OCI-LY1 (cell line): ENCODE results near the gene MAIP1.

Experiments used
- H2AFZ ChIP-seq: fragments of 200-600 bp; sonication (generic), shearing (Covaris generic); 2 replicates; pipeline ENCODE4 v1.6.0; 2014; ENCODE audit warnings: antibody characterized with exemption, mild to moderate bottlenecking, low read length
- H3F3A ChIP-seq: fragments of 200-600 bp; sonication (generic), shearing (Covaris generic); 2 replicates; pipeline ENCODE4 v1.6.0; 2014; ENCODE audit warnings: mild to moderate bottlenecking, antibody characterized with exemption, low read length, moderate library complexity; ENCODE audit not compliant: insufficient read depth
- H3K27ac ChIP-seq: fragments of 200-600 bp; sonication (generic); 2 replicates; pipeline ENCODE4 v1.5.1; 2014; ENCODE audit warnings: low read length, mixed run types, mild to moderate bottlenecking, low read depth; ENCODE audit not compliant: poor library complexity, severe bottlenecking
- H3K27me3 ChIP-seq: fragments of 200-600 bp; sonication (generic); 2 replicates; pipeline ENCODE4 v1.6.0; 2014; ENCODE audit warnings: antibody characterized with exemption, mild to moderate bottlenecking, low read length, moderate library complexity; ENCODE audit not compliant: insufficient read depth
- H3K36me3 ChIP-seq: fragments of 200-600 bp; sonication (generic); 2 replicates; pipeline ENCODE4 v1.6.1; 2014; ENCODE audit warnings: mild to moderate bottlenecking, antibody characterized with exemption, low read length, moderate library complexity, mixed read lengths; ENCODE audit not compliant: insufficient read depth
- H3K4me1 ChIP-seq: fragments of 200-600 bp; sonication (generic); 2 replicates; pipeline ENCODE4 v1.5.1; 2014; ENCODE audit warnings: mild to moderate bottlenecking, low read length, moderate library complexity; ENCODE audit not compliant: insufficient read depth, severe bottlenecking
- H3K4me2 ChIP-seq: fragments of 200-600 bp; sonication (generic), shearing (Covaris generic); 2 replicates; pipeline ENCODE4 v1.6.1; 2014; ENCODE audit warnings: low read length
- H3K4me3 ChIP-seq: fragments of 200-600 bp; sonication (generic); 2 replicates; pipeline ENCODE4 v1.5.1; 2014; ENCODE audit warnings: low read length, low read depth, mild to moderate bottlenecking, mixed read lengths; ENCODE audit not compliant: poor library complexity, severe bottlenecking
- H3K79me2 ChIP-seq: fragments of 200-600 bp; shearing (Covaris generic); 2 replicates; pipeline ENCODE4 v1.6.1; 2016; ENCODE audit warnings: mixed run types, low read length, mixed read lengths; ENCODE audit not compliant: insufficient read depth
- H3K9ac ChIP-seq: fragments of 200-600 bp; sonication (generic), shearing (Covaris generic); 2 replicates; pipeline ENCODE4 v1.6.1; 2014; ENCODE audit warnings: mild to moderate bottlenecking, low read length, mixed read lengths
- H3K9me2 ChIP-seq: fragments of 200-600 bp; sonication (generic), shearing (Covaris generic); 2 replicates; pipeline ENCODE4 v1.6.1; 2014; ENCODE audit warnings: low read depth, mild to moderate bottlenecking, low read length, mixed read lengths
- H3K9me3 ChIP-seq: fragments of 200-600 bp; shearing (Covaris generic); 2 replicates; pipeline ENCODE4 v1.6.1; 2014; ENCODE audit warnings: low read length, mixed read lengths
- H4K20me1 ChIP-seq: fragments of 200-600 bp; sonication (generic), shearing (Covaris generic); 2 replicates; pipeline ENCODE4 v1.6.0; 2016; ENCODE audit warnings: mild to moderate bottlenecking, low read length; ENCODE audit not compliant: insufficient read depth
- EZH2 ChIP-seq: fragments of 200-600 bp; sonication (generic), shearing (Covaris generic); IDR thresholded peaks from 2 replicates; pipeline ENCODE4 v1.8.0; 2017; ENCODE audit warnings: borderline replicate concordance, mixed run types, mild to moderate bottlenecking, antibody characterized with exemption, low read length, moderate library complexity, mixed read lengths
- TF ChIP-seq, protein P1 (sequence below): fragments of 200-600 bp; sonication (generic), shearing (Covaris generic); IDR thresholded peaks from 2 replicates; pipeline ENCODE4 v1.5.1; 2017; ENCODE audit warnings: mild to moderate bottlenecking, antibody characterized with exemption, low read length, moderate library complexity, mixed read lengths

The MAIP1 gene

DNA sequence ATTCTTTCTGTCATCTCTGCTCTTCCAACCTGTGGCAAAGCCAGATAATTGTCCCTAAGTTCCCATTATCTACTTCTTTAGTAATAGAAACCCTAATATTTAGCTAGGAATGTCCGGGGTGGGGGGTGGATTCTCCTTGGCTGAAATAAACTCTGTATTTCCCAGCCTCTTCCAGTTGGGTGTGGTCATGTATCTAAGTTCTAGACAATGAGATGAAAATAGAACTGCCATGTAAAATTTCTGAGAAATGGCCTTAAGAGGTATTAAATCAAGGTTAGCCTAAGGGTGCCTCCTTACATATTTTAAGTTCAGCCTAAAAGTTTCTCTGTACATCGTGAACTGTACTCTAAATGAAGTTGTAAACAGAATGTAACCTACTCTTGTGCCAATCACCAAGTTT lies 39.5 kb downstream of the MAIP1 start:
- H4K20me1 ChIP-seq, result no peaks in the 10 kb centered on the region
- no peaks in the 10 kb centered on the region for H3K36me3 ChIP-seq
- no peaks in the 10 kb centered on the region for H3K4me1 ChIP-seq
- no peaks in the 10 kb centered on the region for H3F3A ChIP-seq
- H3K79me2 ChIP-seq, result no peaks in the 10 kb centered on the region
- TF ChIP-seq EZH2, result no peak
- TF ChIP-seq, protein P1, sequence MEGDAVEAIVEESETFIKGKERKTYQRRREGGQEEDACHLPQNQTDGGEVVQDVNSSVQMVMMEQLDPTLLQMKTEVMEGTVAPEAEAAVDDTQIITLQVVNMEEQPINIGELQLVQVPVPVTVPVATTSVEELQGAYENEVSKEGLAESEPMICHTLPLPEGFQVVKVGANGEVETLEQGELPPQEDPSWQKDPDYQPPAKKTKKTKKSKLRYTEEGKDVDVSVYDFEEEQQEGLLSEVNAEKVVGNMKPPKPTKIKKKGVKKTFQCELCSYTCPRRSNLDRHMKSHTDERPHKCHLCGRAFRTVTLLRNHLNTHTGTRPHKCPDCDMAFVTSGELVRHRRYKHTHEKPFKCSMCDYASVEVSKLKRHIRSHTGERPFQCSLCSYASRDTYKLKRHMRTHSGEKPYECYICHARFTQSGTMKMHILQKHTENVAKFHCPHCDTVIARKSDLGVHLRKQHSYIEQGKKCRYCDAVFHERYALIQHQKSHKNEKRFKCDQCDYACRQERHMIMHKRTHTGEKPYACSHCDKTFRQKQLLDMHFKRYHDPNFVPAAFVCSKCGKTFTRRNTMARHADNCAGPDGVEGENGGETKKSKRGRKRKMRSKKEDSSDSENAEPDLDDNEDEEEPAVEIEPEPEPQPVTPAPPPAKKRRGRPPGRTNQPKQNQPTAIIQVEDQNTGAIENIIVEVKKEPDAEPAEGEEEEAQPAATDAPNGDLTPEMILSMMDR, result no peak
- no peak overlapping the region for H3K4me3 ChIP-seq
- H3K9ac ChIP-seq, result no peak overlapping the region
- no peaks in the 10 kb centered on the region for H3K27me3 ChIP-seq
- no peak overlapping the region for H3K27ac ChIP-seq
- H3K9me3 ChIP-seq, result no peaks in the 10 kb centered on the region
- H3K9me2 ChIP-seq, result no peaks in the 10 kb centered on the region
- no peak overlapping the region for H3K4me2 ChIP-seq
- no peak overlapping the region for H2AFZ ChIP-seq

DNA sequence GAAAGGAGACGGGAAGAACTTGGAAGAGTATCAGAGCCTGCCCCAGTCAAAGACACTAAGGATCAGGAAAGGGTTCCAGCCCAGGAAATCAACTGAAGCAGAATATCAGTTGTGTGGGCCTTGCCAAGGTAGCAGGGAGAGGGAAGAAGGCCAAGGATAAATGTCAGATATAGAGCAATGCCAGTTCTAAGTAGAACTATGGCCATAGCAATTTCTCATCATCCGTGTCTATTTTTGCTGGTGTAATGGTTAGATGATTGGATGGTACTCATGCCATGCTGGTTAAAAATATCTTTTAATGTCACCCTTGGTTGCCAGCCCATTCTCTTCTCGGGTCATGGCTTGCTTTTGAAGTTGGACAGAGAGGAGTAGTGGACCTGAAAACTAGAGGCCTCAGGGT lies 41.9 kb downstream of the MAIP1 start:
- no peaks in the 10 kb centered on the region for H3K27me3 ChIP-seq
- H3K36me3 ChIP-seq, result no peaks in the 10 kb centered on the region
- H3F3A ChIP-seq, result no peaks in the 10 kb centered on the region
- H3K9me3 ChIP-seq, result no peaks in the 10 kb centered on the region
- no peak overlapping the region for H3K4me3 ChIP-seq
- H3K4me1 ChIP-seq, result no peaks in the 10 kb centered on the region
- TF ChIP-seq, protein P1, result no peak
- no peak for TF ChIP-seq EZH2
- H3K4me2 ChIP-seq, result no peak overlapping the region
- H3K9me2 ChIP-seq, result no peaks in the 10 kb centered on the region
- H4K20me1 ChIP-seq, result no peaks in the 10 kb centered on the region
- no peak overlapping the region for H3K9ac ChIP-seq
- H3K79me2 ChIP-seq, result no peaks in the 10 kb centered on the region
- H2AFZ ChIP-seq, result no peak overlapping the region
- H3K27ac ChIP-seq, result no peak overlapping the region

DNA sequence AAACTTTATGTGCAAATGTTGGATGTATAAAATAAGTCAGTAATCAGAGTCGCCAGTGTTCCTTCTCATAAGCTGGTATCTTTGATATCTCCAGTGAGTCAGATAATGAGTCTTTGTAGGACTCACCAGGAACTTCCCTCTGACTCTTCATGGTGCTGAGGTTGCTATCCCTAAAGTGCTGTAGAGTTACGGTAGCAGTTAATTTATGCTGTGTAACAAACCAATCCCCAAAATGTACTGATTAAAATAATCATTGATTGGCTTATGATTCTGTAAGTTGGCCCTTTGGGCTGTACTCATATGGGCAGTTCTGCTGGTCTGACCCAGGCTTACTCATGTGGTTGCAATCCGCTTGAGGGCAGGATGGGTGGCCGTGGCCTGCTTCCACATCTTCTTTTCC lies 43.8 kb downstream of the MAIP1 start:
- Histone ChIP-seq H3K36me3 (no peaks in the 10 kb centered on the region), H3K79me2 (no peaks in the 10 kb centered on the region), H3K27me3 (no peaks in the 10 kb centered on the region), H3K27ac (no peak overlapping the region), H3K9ac (no peak overlapping the region), H3K4me1 (no peaks in the 10 kb centered on the region), H3K4me3 (no peak overlapping the region), H3F3A (no peaks in the 10 kb centered on the region), H3K4me2 (no peak overlapping the region), H2AFZ (no peak overlapping the region), H4K20me1 (no peaks in the 10 kb centered on the region), H3K9me2 (no peaks in the 10 kb centered on the region), H3K9me3 (no peaks in the 10 kb centered on the region)
- TF ChIP-seq, protein P1, result no peak
- TF ChIP-seq EZH2, result no peak
